Endothelial cell (in vitro differentiated cells): ENCODE results near the gene HBE1. TPM values are rescaled to one million over a fixed set of nuclear protein-coding genes. Genes with fewer than 3 reads are reported as not detected.

Experiments
- DNase-seq: peaks from one replicate; pipeline ENCODE4 v3.0.0; 2021; ENCODE audit warnings: low spot score
- H3K27ac Mint-ChIP-seq: one replicate; pipeline ENCODE4 v1.8.0; 2021; ENCODE audit warnings: mixed read lengths, inconsistent platforms; ENCODE audit not compliant: unreplicated experiment
- H3K27me3 Mint-ChIP-seq: one replicate; pipeline ENCODE4 v1.8.0; 2021; ENCODE audit warnings: mild to moderate bottlenecking, moderate library complexity, mixed read lengths, inconsistent platforms; ENCODE audit not compliant: unreplicated experiment
- H3K36me3 Mint-ChIP-seq: one replicate; pipeline ENCODE4 v1.8.0; 2021; ENCODE audit warnings: mild to moderate bottlenecking, low read depth, mixed read lengths, inconsistent platforms; ENCODE audit not compliant: unreplicated experiment
- H3K4me1 Mint-ChIP-seq: one replicate; pipeline ENCODE4 v1.8.0; 2021; ENCODE audit warnings: mild to moderate bottlenecking, mixed read lengths, inconsistent platforms; ENCODE audit not compliant: unreplicated experiment
- H3K4me3 Mint-ChIP-seq: one replicate; pipeline ENCODE4 v1.8.0; 2021; ENCODE audit warnings: mild to moderate bottlenecking, mixed read lengths, inconsistent platforms; ENCODE audit not compliant: unreplicated experiment
- H3K9me3 Mint-ChIP-seq: one replicate; pipeline ENCODE4 v1.8.0; 2021; ENCODE audit warnings: mixed read lengths, inconsistent platforms; ENCODE audit not compliant: unreplicated experiment
- total RNA-seq: library from RNA; stranded (reverse); fragmentation: NEBNext Ultra II Directional; extraction: Animal tissue kit (Norgen Biotek cat#: 25700); gene quantifications from one replicate; pipeline ENCODE4 v1.2.1, GENCODE V29; 2021; ENCODE audit not compliant: unreplicated experiment
- TF ChIP-seq, protein P1 (sequence below): fragments of 200-600 bp; sonication (generic); IDR thresholded peaks from one replicate; pipeline ENCODE4 v1.5.0; 2021; ENCODE audit warnings: antibody characterized with exemption; ENCODE audit not compliant: unreplicated experiment

Gene HBE1
- total RNA-seq, 1 donor from 2014 or later = not detected

DNA sequence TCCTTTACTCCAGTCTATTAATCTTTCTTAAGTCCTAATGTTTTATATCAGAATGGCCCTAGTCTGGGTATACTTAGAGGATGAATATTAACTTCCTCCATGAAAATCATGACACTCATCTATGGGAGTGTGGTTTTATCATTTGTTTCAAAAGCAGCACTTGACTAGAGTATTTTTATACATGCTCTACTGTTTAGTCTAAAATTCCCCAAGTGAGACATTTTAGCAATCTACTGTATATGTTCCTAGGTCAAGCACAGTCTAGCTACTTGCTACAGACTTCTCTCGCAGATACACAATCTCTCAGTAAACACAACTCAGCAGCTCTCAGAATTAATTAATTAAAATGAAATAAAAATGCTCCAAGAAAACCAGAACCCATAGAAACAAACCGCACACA lies 39.9 kb downstream of the HBE1 start:
- DNase-seq = no peak
- peaks cover 2% of the 10 kb centered on the region for H3K4me1 Mint-ChIP-seq
- no peak overlapping the region for H3K4me3 Mint-ChIP-seq
- no peaks in the 10 kb centered on the region for H3K27me3 Mint-ChIP-seq
- H3K9me3 Mint-ChIP-seq = no peaks in the 10 kb centered on the region
- H3K27ac Mint-ChIP-seq = no peak overlapping the region
- H3K36me3 Mint-ChIP-seq = no peaks in the 10 kb centered on the region
- TF ChIP-seq, protein P1, sequence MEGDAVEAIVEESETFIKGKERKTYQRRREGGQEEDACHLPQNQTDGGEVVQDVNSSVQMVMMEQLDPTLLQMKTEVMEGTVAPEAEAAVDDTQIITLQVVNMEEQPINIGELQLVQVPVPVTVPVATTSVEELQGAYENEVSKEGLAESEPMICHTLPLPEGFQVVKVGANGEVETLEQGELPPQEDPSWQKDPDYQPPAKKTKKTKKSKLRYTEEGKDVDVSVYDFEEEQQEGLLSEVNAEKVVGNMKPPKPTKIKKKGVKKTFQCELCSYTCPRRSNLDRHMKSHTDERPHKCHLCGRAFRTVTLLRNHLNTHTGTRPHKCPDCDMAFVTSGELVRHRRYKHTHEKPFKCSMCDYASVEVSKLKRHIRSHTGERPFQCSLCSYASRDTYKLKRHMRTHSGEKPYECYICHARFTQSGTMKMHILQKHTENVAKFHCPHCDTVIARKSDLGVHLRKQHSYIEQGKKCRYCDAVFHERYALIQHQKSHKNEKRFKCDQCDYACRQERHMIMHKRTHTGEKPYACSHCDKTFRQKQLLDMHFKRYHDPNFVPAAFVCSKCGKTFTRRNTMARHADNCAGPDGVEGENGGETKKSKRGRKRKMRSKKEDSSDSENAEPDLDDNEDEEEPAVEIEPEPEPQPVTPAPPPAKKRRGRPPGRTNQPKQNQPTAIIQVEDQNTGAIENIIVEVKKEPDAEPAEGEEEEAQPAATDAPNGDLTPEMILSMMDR = no peak

DNA sequence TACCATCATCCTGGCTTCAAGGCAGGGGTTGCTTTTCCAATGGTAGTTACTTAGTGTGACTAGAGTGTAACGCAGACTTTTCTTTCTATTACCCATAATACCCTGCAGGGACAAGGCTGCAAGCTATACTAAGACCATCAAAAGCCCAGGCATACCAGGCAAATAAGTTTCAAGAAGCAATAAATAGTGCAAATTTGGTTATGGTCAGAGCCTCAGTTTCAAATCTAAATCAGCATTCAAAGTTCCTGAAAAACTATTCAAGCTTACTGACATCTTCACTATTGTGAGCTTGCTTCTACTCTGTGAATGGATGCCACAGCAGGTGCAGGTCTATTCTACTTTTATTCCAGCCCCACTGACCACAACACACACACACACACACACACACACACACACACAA lies 40.4 kb downstream of the HBE1 start:
- H3K27ac Mint-ChIP-seq = no peak overlapping the region
- no peak for DNase-seq
- TF ChIP-seq, protein P1 = no peak
- H3K27me3 Mint-ChIP-seq = no peaks in the 10 kb centered on the region
- no peaks in the 10 kb centered on the region for H3K36me3 Mint-ChIP-seq
- H3K9me3 Mint-ChIP-seq = no peaks in the 10 kb centered on the region
- H3K4me3 Mint-ChIP-seq = no peak overlapping the region
- peaks cover 7% of the 10 kb centered on the region for H3K4me1 Mint-ChIP-seq

DNA sequence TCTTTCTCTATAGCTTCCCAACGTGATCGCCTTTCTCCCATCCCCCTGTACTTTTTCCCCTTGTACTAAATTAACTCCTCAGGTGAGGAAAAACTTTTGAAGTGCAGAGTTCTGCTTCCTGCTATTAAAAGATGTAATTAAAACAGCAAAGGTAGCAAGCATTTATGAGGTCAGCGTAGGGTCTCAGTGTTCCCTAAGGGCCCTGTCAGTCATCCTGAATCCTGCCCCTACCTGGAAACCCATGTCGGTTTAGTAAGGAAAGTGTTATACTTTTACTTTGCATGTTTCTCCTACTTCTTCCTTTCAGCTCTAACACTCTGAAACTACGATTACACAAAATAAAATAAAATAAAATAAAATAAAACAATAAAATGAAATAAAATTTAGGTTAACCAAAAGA lies 41.6 kb downstream of the HBE1 start:
- H3K4me3 Mint-ChIP-seq = no peak overlapping the region
- no peaks in the 10 kb centered on the region for H3K36me3 Mint-ChIP-seq
- TF ChIP-seq, protein P1 = no peak

DNA sequence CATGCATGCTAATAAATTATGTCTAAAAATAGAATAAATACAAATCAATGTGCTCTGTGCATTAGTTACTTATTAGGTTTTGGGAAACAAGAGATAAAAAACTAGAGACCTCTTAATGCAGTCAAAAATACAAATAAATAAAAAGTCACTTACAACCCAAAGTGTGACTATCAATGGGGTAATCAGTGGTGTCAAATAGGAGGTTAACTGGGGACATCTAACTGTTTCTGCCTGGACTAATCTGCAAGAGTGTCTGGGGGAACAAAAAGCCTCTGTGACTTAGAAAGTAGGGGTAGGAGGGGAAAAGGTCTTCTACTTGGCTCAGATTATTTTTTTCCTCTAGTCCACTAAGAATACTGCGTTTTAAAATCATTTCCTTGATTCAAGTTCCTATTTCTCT lies 42.1 kb downstream of the HBE1 start:
- DNase-seq = no peak
- H3K4me1 Mint-ChIP-seq = peaks cover 8% of the 10 kb centered on the region
- no peaks in the 10 kb centered on the region for H3K27me3 Mint-ChIP-seq
- H3K4me3 Mint-ChIP-seq = no peak overlapping the region
- H3K36me3 Mint-ChIP-seq = no peaks in the 10 kb centered on the region
- H3K9me3 Mint-ChIP-seq = no peaks in the 10 kb centered on the region
- H3K27ac Mint-ChIP-seq = no peak overlapping the region
- TF ChIP-seq, protein P1 = no peak

More for the DNA sequence above, 41.6 kb downstream of the HBE1 start:
- Mint-ChIP-seq H3K27ac (no peak overlapping the region), H3K9me3 (no peaks in the 10 kb centered on the region), H3K27me3 (no peaks in the 10 kb centered on the region), H3K4me1 (peaks cover 8% of the 10 kb centered on the region)
- DNase-seq = no peak

DNA sequence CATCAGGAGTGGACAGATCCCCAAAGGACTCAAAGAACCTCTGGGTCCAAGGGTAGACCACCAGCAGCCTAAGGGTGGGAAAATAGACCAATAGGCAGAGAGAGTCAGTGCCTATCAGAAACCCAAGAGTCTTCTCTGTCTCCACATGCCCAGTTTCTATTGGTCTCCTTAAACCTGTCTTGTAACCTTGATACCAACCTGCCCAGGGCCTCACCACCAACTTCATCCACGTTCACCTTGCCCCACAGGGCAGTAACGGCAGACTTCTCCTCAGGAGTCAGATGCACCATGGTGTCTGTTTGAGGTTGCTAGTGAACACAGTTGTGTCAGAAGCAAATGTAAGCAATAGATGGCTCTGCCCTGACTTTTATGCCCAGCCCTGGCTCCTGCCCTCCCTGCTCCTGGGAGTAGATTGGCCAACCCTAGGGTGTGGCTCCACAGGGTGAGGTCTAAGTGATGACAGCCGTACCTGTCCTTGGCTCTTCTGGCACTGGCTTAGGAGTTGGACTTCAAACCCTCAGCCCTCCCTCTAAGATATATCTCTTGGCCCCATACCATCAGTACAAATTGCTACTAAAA lies 42.9 kb downstream of the HBE1 start, which contains the start of gene HBB:
Gene HBB, minus strand, starts transcription at position 340 of the 579 bp plus-strand sequence. Its CDS starts 50 bp downstream, at position 290.
- H3K4me3 Mint-ChIP-seq = no peak within 1 kb of the TSS
- DNase-seq = no peak
- H3K36me3 Mint-ChIP-seq = peaks cover 3% of the 10 kb centered on the region
- no peaks in the 10 kb centered on the region for H3K9me3 Mint-ChIP-seq
- H3K27ac Mint-ChIP-seq = no peak within 1 kb of the TSS
- no peaks in the 10 kb centered on the region for H3K27me3 Mint-ChIP-seq
- TF ChIP-seq, protein P1 = no peak
- H3K4me1 Mint-ChIP-seq = peaks cover 8% of the 10 kb centered on the region
